ENCODE data around the gene NSUN2.

Gene NSUN2

DNA sequence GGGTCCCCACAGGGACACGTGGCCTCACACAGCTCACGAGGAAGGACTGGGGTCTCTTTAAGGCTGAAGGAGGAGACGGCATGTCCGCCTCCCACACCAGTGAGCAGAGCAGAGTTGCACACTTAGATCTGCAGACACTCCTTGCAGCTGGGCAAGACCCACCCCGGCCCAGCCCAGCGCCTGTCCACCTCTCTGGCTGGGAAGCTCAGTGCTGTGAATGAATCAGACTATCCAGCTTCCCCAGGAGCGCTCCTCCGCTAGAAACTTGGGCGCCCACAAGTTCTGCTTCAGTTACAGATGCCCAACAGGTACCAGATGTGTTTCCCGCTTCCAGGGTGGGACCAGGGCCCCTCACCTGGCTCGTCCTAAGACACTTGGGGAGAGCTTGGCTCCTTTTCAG is 78.9 kb downstream of the NSUN2 start:
- no peak for DNase-seq

DNA sequence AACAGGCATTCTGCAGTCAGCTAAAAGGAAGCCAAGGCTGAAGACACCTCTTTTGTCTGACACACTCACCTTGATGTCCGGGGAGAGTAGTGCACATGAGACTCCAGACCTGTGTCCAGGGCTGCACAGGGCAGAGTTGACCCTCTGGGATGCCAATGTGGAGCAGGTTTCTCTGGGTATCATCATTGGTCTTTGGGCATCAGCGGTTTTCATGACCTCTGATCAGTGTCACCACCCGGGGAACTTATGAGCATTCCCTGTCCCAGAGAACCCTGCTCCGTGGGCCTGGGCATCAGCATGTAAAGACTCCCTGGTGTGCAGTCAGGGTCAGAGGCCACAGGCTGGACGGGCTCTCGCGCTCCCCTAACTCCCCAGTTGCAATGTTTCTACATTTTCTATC is 80.2 kb downstream of the NSUN2 start:
- no peak for DNase-seq

DNA sequence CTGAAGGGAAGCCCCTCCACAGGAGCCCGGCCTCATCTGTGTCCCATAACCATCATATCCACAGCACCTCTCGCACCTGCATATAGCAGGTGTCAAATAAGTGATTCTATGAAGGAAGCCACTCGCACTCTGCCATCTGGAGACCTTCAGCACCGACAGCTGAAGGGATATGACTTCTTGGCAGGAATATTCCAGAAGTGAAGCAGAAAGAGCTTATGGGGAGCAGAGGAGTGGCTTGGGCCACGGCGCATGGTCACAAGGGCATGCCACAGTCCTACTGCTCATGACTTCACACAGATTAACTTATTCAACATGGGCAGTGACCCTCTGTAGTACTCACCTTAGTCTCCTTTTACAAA is 80.9 kb downstream of the NSUN2 start:
- no peak for DNase-seq

DNA sequence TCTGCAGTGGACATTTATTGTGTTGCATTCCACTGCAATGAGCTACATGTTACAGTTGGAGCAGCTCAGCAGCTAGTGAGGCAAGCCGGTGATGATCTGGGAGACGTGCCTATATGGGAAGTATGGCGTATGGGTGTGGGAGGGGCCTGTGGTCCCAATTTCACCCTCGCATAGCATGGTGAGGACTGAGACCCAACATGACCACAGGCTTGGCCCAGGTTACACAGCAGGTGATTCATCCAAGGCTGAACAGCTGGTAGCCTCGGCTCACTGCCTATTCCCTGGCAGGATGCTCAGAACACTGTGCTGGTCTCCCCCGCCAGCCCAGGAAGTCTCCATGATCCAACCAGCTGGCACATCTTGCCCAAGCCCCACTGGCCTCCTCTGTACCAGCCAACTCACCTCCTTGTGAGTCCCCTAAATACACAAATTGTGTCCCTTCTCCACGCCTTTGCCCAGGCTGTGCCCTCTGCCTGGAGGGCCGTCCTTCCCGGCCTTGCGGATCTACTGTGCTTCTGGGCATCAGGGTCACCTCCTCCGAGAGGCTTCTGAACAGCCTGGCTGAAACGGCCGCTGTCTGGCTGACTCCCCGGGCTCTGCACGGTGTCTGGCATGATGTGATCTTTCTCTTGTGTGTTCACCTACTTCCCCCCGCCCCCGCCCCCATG is 81.4 kb downstream of the NSUN2 start:
- no peak for DNase-seq

DNA sequence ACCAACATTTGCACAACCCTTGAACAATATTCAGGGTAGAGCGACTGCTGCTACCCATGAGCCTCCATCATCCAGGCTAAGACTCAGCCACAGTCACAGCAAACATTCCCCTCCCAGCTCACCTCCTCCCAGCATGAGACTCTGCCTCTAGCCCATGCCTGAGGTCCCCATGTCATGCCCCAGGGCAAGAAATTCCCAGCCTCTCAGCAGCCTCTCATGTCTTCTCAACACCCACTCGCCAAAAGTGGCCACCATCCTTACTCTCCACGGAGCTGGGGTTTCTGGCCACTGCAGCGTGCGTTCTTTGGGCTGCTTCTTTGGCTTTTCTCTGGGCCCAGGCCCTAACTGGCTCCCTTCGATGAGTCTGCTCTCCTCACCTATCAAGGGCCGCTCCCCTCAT is 82.2 kb downstream of the NSUN2 start:
- DNase-seq, result no peak

Measured in DMS79 treated with DMSO at 0.1 percent for 48 hours (cell line).